ENCODE results near the gene CCNT2.

GRCh38 chr2:134900151-134900550 lies 18.5 kb upstream of the CCNT2 start:
- TF ChIP-seq, protein P1, sequence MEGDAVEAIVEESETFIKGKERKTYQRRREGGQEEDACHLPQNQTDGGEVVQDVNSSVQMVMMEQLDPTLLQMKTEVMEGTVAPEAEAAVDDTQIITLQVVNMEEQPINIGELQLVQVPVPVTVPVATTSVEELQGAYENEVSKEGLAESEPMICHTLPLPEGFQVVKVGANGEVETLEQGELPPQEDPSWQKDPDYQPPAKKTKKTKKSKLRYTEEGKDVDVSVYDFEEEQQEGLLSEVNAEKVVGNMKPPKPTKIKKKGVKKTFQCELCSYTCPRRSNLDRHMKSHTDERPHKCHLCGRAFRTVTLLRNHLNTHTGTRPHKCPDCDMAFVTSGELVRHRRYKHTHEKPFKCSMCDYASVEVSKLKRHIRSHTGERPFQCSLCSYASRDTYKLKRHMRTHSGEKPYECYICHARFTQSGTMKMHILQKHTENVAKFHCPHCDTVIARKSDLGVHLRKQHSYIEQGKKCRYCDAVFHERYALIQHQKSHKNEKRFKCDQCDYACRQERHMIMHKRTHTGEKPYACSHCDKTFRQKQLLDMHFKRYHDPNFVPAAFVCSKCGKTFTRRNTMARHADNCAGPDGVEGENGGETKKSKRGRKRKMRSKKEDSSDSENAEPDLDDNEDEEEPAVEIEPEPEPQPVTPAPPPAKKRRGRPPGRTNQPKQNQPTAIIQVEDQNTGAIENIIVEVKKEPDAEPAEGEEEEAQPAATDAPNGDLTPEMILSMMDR (IDR thresholded peaks at IDR 0.05): no peak
- TF ChIP-seq POLR2A (IDR thresholded peaks at IDR 0.05): no peak

Measured in Peyer's patch (tissue), 4 donors.